GM18508 (cell line): ENCODE results near the gene TMA7B.

Experiments used
- ATAC-seq: cut with Tn5 transposase; IDR thresholded peaks from one replicate; pipeline ENCODE4 v1.9.1; 2021; ENCODE audit warnings: moderate number of reproducible peaks; ENCODE audit not compliant: insufficient read depth, unreplicated experiment

Gene TMA7B

GRCh38 chr22:39959640-39960447, at the start of gene TMA7B:
Gene TMA7B (plus strand): TSS chr22:39960397. CDS start chr22:39964375, 3,978 bp downstream.
- no peak for ATAC-seq

- no peak for ATAC-seq
Observed at GRCh38 chr22:39910876-39911613, 49.2 kb upstream of the TMA7B start.

DNA sequence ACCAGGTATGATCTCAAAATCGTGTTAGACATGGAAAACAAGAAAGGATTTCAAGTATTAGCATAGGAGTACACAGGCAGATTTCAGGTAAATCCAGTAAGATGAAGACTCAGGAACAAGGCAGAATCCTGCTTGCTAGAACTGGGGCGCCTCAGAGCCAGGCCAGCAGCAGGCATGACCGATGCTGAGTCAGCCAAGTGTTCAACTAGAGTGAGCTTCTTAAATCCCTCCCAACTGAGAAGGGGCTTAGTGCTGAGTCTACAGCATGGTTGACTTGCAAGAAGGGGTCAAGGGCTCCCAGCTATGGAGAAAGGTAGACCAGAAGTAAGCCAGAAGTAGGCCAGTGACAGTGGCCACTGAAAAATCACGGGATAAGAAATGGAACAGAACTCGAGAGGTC, 46.9 kb upstream of the TMA7B start:
- no peak for ATAC-seq

DNA sequence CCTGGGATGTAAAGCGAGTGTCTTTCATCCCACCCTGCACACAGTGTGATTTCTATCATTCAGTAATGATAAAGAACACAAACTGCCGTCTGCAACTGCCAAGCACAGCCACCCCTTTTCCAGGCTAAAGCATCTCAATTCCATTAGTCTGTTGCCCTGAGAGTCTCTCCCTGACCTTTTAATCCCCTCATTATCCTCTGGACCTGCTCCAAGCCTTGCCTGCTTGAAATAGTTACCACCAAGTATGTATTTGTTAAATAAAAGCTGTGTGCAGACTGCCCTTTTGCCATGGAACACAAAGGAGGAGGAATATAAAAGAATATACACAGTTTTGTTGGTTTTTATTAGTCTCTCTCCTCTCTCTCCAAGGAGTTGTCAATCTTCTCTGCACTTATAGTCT, 46.3 kb upstream of the TMA7B start:
- no peak for ATAC-seq

- no peak for ATAC-seq
Observed at GRCh38 chr22:39914584-39914983, 45.6 kb upstream of the TMA7B start.

GRCh38 chr22:39915295-39915726, 44.9 kb upstream of the TMA7B start:
- no peak for ATAC-seq

- ATAC-seq: no peak
Observed at GRCh38 chr22:39916496-39916895, 43.7 kb upstream of the TMA7B start.

DNA sequence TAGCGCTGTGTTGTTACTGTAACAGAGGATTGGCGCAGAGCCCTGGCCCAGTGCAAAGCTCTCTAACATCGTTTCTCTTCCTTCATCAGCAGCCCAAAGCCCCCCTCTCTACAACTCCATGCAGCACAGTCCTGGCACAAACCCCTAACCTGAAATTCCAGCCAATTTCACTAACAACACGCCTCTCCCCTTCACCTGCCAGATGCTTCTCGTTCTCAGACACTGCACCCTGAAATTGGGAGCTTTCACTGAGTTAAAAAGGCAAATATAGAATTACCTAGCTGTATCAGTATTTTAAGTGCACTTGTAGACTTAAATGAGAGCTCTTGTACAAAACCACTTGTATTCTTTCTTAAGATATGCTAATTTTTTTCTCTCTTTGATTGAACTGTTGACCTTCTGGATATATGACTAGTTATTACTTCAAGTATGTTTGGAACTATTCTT, 43.0 kb upstream of the TMA7B start:
- ATAC-seq: no peak

DNA sequence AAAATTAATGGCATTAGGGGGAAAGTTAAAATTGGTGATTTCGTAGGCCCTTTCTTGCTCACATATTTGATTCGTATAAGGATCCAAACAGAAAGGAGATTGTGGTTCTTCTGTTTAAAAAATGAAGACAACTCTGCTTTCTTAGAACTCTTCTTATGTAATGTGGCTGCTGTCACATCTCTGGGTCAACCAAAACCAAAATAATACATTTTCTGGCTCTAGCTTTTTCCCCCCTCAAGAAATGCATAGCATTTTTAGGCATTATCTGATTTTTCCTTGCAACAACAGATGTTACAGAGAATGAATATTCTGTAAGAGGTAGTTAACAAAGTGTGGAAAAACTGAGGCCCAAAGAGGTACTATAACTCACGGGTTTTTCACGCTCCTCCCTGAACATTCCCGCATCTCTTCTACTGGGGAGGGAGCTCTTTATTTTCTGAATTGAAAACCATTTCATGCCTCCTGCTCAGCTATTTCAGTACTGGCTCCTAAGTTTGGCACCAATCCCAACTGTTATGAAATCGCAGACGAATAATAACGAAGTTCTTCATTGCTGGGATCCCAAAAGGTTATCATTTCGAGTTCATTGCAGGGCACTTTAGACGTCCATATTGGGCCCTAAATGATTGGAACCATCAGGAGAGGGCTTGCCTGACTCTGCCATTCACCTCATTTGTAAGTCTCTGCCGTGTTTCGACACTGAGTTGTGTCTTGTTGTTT, 42.3 kb upstream of the TMA7B start:
- no peak for ATAC-seq

GRCh38 chr22:39920134-39920743, 40.0 kb upstream of the TMA7B start:
- ATAC-seq: no peak

- no peak for ATAC-seq
Observed at GRCh38 chr22:39923696-39924095, 36.5 kb upstream of the TMA7B start.

GRCh38 chr22:39924286-39924685, 35.9 kb upstream of the TMA7B start:
- ATAC-seq: no peak

DNA sequence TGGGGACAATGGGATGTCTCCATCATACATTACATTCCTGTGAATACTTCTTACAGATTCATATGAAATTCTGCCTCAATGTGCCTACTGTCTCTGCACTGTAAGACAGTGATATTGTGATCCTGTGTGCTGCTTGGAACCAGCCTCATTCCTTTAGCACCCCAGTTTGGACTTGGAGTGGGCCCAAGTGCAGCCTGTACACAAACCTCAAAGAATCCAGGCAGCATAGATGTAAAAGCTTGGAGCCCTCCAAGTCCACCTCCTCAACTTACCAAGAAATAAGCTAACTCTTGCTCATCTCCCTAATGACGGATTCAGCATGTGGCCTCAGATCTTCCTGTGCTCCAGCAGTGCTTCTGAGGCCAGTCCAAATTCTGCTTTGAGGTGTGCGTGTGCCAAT, 34.9 kb upstream of the TMA7B start:
- no peak for ATAC-seq

GRCh38 chr22:39925909-39926679, 34.1 kb upstream of the TMA7B start:
- ATAC-seq: no peak

DNA sequence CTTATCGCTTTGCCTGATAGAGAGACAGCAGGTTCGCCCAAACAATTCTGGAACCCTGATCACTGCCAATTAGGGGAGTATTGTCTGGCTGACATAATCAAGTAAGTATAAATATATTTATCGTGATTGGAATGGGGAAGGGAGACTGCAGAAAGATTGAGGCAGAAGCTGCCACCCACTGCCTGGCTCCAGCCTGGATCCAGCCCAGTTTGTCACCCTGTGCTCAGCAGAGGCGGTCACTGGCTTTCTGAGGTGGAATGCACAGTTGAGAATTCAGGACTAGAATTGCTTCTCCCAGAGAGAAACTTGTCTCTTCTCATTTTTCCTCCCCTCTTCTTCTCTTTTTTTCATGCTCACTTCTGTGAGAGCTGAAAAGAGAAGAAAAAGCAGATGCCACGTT, 33.4 kb upstream of the TMA7B start:
- no peak for ATAC-seq

DNA sequence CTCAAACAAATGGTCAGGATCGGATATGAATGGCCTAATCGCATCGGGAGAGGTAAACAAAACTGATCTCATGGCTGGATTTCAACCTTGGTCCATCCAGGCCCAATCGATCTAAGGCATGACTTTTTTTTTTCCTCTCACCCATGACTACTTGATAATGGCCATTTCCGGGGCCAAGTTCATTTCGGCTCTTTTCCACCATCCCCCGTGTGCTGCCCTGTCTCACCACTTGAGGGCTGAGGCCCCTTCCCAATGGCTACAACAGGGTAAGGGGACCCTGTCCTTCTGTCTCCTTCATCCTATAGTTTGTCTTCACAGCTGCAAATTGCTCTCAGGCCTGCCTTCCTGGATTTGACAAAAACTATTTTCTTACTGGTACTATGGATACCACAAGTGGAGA, 32.7 kb upstream of the TMA7B start:
- ATAC-seq: no peak

DNA sequence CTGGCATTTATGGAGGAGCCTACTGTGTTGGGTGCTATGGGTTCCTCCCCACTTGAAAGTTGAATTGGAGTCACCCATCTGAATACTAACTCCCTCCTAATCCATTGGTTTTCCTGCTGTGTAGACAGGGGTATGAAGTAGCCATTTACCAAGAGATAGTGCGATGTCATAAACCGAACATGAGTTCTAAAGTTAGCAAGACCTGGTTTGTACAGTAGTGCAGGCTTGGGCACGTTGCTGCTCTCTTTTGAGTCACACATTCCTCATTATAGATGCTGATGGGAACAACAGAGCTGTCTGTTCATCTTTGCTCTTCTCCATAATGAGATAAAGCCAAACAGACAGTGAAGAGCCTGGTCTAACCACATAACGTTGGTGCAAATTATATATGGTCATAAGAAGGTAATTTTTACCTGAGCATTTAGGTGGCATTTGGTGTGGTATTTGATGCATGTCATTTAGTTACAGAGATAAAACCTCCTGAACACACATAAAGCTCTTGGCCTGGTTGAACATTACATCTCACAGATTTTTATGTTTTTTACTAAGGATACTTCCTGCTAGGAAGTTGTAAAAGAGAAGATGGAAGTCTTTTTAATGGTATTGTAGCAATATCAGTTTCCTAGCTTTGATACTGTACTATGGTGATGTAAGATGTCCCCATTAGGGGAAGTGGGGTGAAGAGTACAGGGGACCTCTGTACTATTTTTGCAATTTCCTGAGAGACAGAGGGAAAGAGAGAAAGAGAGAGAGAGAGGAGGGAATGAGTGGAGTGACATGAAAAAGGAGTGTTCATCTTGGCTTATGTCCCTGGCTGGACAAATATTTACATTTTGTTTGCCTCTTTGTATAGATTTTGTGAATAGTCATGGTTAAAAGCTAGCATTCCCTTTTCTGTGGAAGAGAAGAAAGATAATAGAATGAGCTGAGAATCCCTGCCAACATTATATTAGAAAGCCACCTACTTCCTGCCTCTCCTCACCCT, 31.4 kb upstream of the TMA7B start:
- no peak for ATAC-seq

- ATAC-seq: no peak
Observed at GRCh38 chr22:39931251-39931650, 28.9 kb upstream of the TMA7B start.

- no peak for ATAC-seq
Observed at GRCh38 chr22:39932166-39932565, 28.0 kb upstream of the TMA7B start.
